HL-60 (cell line): ENCODE data around the gene RASAL2.

Experiments used
- DNase-seq, 2 experiments: peaks; one replicate each; pipeline ENCODE4 v3.0.0-alpha.2; 2010 to 2020; ENCODE audit warnings: low read depth in 1 of 2, low spot score in 1 of 2
- H3K27ac ChIP-seq: fragments of 250-450 bp; sonication (Bioruptor Pico); replicated peaks from 2 replicates; pipeline ENCODE4 v1.5.1; 2020; ENCODE audit warnings: mild to moderate bottlenecking, moderate library complexity
- H3K27me3 ChIP-seq: fragments of 250-450 bp; sonication (Bioruptor Pico); 2 replicates; pipeline ENCODE4 v1.5.1; 2021; ENCODE audit warnings: mild to moderate bottlenecking, moderate library complexity; ENCODE audit not compliant: insufficient read depth, poor library complexity, severe bottlenecking
- H3K4me3 ChIP-seq: replicated peaks from 2 replicates; pipeline ENCODE4 v1.5.1; 2011; ENCODE audit warnings: mild to moderate bottlenecking, control low read depth, low read length; ENCODE audit not compliant: insufficient read depth
- CTCF ChIP-seq: IDR thresholded peaks from one replicate; pipeline ENCODE4 v1.5.1; 2011; ENCODE audit warnings: low read length, control low read depth, inconsistent platforms; ENCODE audit not compliant: insufficient read depth
- GABPA ChIP-seq: IDR thresholded peaks from 2 replicates; pipeline ENCODE4 v1.6.1; 2012; ENCODE audit warnings: low read depth
- POLR2AphosphoS5 ChIP-seq: IDR thresholded peaks from 2 replicates; pipeline ENCODE4 v1.6.1; 2012; ENCODE audit warnings: low read depth
- REST ChIP-seq: IDR thresholded peaks from 2 replicates; pipeline ENCODE4 v1.6.1; 2012; ENCODE audit warnings: low read depth; ENCODE audit not compliant: insufficient replicate concordance
- SPI1 ChIP-seq: IDR thresholded peaks from 2 replicates; pipeline ENCODE4 v1.6.1; 2012; ENCODE audit warnings: low read depth, mild to moderate bottlenecking, borderline replicate concordance

Gene RASAL2

GRCh38 chr1:178291166-178291565 is 197.3 kb downstream of the RASAL2 start:
- H3K4me3 ChIP-seq = no peak overlapping the region
- no peak for DNase-seq
- no peak for TF ChIP-seq CTCF
- no peak for TF ChIP-seq POLR2AphosphoS5
- TF ChIP-seq REST = no peak
- no peak for TF ChIP-seq SPI1
- no peak for TF ChIP-seq GABPA

GRCh38 chr1:178294654-178295053 is 200.8 kb downstream of the RASAL2 start:
- Histone ChIP-seq H3K27me3 (no peaks in the 10 kb centered on the region), H3K27ac (no peak overlapping the region), H3K4me3 (no peak overlapping the region)
- TF ChIP-seq CTCF (no peak), SPI1 (no peak), POLR2AphosphoS5 (no peak), GABPA (no peak), REST (no peak)
- no peak for DNase-seq

More at GRCh38 chr1:178291166-178291565, 197.3 kb downstream of the RASAL2 start:
- no peaks in the 10 kb centered on the region for H3K27me3 ChIP-seq
- no peak overlapping the region for H3K27ac ChIP-seq

GRCh38 chr1:178300352-178300699 is 206.4 kb downstream of the RASAL2 start:
- TF ChIP-seq GABPA (no peak), POLR2AphosphoS5 (no peak), REST (no peak), CTCF (no peak), SPI1 (no peak)
- no peak overlapping the region for H3K4me3 ChIP-seq
- DNase-seq = no peak
- H3K27me3 ChIP-seq = no peaks in the 10 kb centered on the region
- H3K27ac ChIP-seq = no peak overlapping the region
